MM.1S (cell line): Measurements from ENCODE around the gene AKR1E2.

Experiments
- DNase-seq: peaks from one replicate; pipeline ENCODE4 v3.0.0-alpha.2; 2015
- H2AFZ ChIP-seq: fragments of 300-600 bp; sonication (generic); 2 replicates; pipeline ENCODE4 v1.6.0; 2016; ENCODE audit warnings: antibody characterized with exemption, low read length
- H3F3A ChIP-seq: fragments of 300-600 bp; sonication (generic); 2 replicates; pipeline ENCODE4 v1.6.1; 2016; ENCODE audit warnings: mild to moderate bottlenecking, antibody characterized with exemption, low read length, moderate library complexity, mixed read lengths; ENCODE audit not compliant: insufficient read depth
- H3K27ac ChIP-seq: fragments of 300-600 bp; sonication (generic); 2 replicates; pipeline ENCODE4 v1.5.1; 2016; ENCODE audit warnings: mild to moderate bottlenecking, low read length
- H3K27me3 ChIP-seq: fragments of 300-600 bp; sonication (generic); replicated peaks from 2 replicates; pipeline ENCODE4 v1.6.0; 2016; ENCODE audit warnings: low read length; ENCODE audit not compliant: insufficient read depth
- H3K36me3 ChIP-seq: fragments of 300-600 bp; sonication (generic); replicated peaks from 2 replicates; pipeline ENCODE4 v1.6.1; 2016; ENCODE audit warnings: mild to moderate bottlenecking, low read length, mixed read lengths; ENCODE audit not compliant: insufficient read depth
- H3K4me1 ChIP-seq: fragments of 300-600 bp; sonication (generic); 2 replicates; pipeline ENCODE4 v1.6.1; 2016; ENCODE audit warnings: low read length, mixed read lengths
- H3K4me2 ChIP-seq: fragments of 300-600 bp; sonication (generic); 2 replicates; pipeline ENCODE4 v1.6.0; 2016; ENCODE audit warnings: low read depth, low read length
- H3K4me3 ChIP-seq: fragments of 300-600 bp; sonication (generic); 2 replicates; pipeline ENCODE4 v1.5.1; 2016; ENCODE audit warnings: low read length, mixed read lengths
- H3K79me2 ChIP-seq: fragments of 300-600 bp; sonication (generic); 2 replicates; pipeline ENCODE4 v1.6.1; 2016; ENCODE audit warnings: mixed run types, low read length, mixed read lengths
- H3K9ac ChIP-seq: fragments of 300-600 bp; sonication (generic); 2 replicates; pipeline ENCODE4 v1.6.1; 2016; ENCODE audit warnings: low read length, mixed read lengths
- H3K9me2 ChIP-seq: fragments of 300-600 bp; sonication (generic); replicated peaks from 2 replicates; pipeline ENCODE4 v1.6.1; 2016; ENCODE audit warnings: mild to moderate bottlenecking, low read length, mixed read lengths; ENCODE audit not compliant: insufficient read depth
- H3K9me3 ChIP-seq: fragments of 300-600 bp; sonication (generic); replicated peaks from 2 replicates; pipeline ENCODE4 v1.6.1; 2016; ENCODE audit warnings: mild to moderate bottlenecking, low read length, mixed read lengths; ENCODE audit not compliant: insufficient read depth
- H4K20me1 ChIP-seq: fragments of 300-600 bp; sonication (generic); 2 replicates; pipeline ENCODE4 v1.6.1; 2016; ENCODE audit warnings: mild to moderate bottlenecking, low read length, moderate library complexity, mixed read lengths; ENCODE audit not compliant: insufficient read depth
- EZH2 ChIP-seq: fragments of 300-600 bp; sonication (generic); optimal IDR thresholded peaks from 2 replicates; pipeline ENCODE3; 2017; ENCODE audit warnings: low read depth, mild to moderate bottlenecking, antibody characterized with exemption, low read length, mixed read lengths
- EZH2phosphoT487 ChIP-seq: fragments of 300-600 bp; sonication (generic); IDR thresholded peaks from 2 replicates; pipeline ENCODE4 v1.6.1; 2018; ENCODE audit warnings: antibody characterized with exemption, low read length
- TF ChIP-seq, protein P1 (sequence below): fragments of 300-600 bp; sonication (generic); IDR thresholded peaks from 2 replicates; pipeline ENCODE4 v1.5.1; 2016; ENCODE audit warnings: antibody characterized with exemption, low read length, mixed read lengths

The AKR1E2 gene

DNA sequence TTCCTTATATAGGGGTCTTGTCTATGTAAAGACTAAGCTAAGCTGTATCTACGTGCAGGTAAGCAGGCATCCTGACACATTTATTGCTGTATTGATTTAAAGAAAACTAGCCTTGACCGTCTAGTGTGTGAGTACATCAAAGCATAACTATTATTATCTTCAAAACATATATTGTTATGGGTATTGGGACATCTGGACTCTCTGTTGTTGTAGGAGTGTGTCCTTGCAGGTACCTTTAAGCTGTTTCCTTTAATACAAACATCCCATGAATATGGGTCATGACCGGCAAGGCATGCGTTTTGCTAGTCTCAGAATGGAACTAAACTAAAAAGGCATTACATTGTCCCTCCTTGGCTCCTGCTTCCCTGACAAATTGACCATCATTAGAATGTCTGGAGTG, 35.1 kb upstream of the AKR1E2 start:
- H3K4me3 ChIP-seq = no peak overlapping the region
- no peak overlapping the region for H3K27ac ChIP-seq
- no peaks in the 10 kb centered on the region for H3K27me3 ChIP-seq
- H3K36me3 ChIP-seq = no peaks in the 10 kb centered on the region
- H3K79me2 ChIP-seq = no peaks in the 10 kb centered on the region
- no peaks in the 10 kb centered on the region for H3K9me3 ChIP-seq
- H3K4me1 ChIP-seq = no peaks in the 10 kb centered on the region
- no peaks in the 10 kb centered on the region for H3F3A ChIP-seq
- H3K9me2 ChIP-seq = no peaks in the 10 kb centered on the region
- H3K9ac ChIP-seq = no peak overlapping the region
- H2AFZ ChIP-seq = no peak overlapping the region
- TF ChIP-seq, protein P1, sequence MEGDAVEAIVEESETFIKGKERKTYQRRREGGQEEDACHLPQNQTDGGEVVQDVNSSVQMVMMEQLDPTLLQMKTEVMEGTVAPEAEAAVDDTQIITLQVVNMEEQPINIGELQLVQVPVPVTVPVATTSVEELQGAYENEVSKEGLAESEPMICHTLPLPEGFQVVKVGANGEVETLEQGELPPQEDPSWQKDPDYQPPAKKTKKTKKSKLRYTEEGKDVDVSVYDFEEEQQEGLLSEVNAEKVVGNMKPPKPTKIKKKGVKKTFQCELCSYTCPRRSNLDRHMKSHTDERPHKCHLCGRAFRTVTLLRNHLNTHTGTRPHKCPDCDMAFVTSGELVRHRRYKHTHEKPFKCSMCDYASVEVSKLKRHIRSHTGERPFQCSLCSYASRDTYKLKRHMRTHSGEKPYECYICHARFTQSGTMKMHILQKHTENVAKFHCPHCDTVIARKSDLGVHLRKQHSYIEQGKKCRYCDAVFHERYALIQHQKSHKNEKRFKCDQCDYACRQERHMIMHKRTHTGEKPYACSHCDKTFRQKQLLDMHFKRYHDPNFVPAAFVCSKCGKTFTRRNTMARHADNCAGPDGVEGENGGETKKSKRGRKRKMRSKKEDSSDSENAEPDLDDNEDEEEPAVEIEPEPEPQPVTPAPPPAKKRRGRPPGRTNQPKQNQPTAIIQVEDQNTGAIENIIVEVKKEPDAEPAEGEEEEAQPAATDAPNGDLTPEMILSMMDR = no peak
- TF ChIP-seq EZH2phosphoT487 (no peak), EZH2 (no peak)
- no peak overlapping the region for H3K4me2 ChIP-seq
- DNase-seq = no peak
- no peaks in the 10 kb centered on the region for H4K20me1 ChIP-seq

DNA sequence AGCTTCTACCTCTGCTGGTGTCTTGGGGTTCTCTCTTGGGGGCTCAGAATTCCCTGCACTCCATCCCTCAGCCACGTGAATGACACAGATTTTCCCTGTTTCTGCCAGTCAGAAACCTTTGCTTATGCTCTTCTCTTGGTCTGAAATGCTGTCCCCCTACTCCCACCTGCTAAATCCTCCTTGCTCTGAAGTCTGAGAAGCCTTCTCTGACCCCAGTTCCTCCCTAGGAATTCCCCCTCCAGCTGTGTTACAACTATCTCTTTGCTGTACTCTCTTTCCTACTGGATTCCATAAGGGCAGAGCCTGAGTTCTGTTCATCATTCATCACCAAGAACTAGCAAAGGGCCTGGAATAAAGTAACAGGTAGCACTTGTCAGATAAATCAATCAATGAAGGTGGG, 33.6 kb upstream of the AKR1E2 start:
- H3K79me2 ChIP-seq = no peaks in the 10 kb centered on the region
- no peak overlapping the region for H3K4me2 ChIP-seq
- H3K9ac ChIP-seq = no peak overlapping the region
- no peaks in the 10 kb centered on the region for H3K9me2 ChIP-seq
- H3K36me3 ChIP-seq = no peaks in the 10 kb centered on the region
- no peaks in the 10 kb centered on the region for H3K4me1 ChIP-seq
- TF ChIP-seq EZH2phosphoT487 (no peak), EZH2 (no peak)
- TF ChIP-seq, protein P1 = no peak
- H3K27ac ChIP-seq = no peak overlapping the region
- H4K20me1 ChIP-seq = no peaks in the 10 kb centered on the region
- no peak overlapping the region for H2AFZ ChIP-seq
- DNase-seq = no peak
- H3K4me3 ChIP-seq = no peak overlapping the region
- no peaks in the 10 kb centered on the region for H3F3A ChIP-seq
- no peaks in the 10 kb centered on the region for H3K9me3 ChIP-seq
- no peaks in the 10 kb centered on the region for H3K27me3 ChIP-seq

DNA sequence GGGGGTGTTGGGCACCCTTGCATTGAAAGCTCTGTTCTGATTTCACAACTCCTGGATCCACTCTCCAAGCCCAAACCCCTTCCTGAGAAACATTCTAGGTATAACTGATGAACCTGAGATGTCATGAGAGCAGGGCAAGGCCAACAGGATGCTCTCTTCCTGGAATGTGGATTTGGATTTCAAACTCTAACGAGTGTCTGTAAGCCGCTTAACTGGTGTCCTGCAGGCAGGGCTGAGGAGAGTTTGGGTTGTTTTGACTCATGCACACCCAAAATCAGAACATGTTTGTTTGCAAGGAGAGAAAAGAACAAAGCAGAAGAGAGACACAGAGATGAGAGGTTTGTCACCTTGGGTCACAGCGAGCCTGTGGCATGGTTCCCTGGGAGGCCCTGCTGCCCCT, 24.6 kb upstream of the AKR1E2 start:
- Histone ChIP-seq H3K9me2 (no peaks in the 10 kb centered on the region), H3K27ac (no peak overlapping the region), H3K4me3 (no peak overlapping the region), H3K36me3 (no peaks in the 10 kb centered on the region), H3K4me1 (peaks cover under 1% of the 10 kb centered on the region; the same call in 1 of the 2 replicates), H4K20me1 (no peaks in the 10 kb centered on the region), H3F3A (0 out of 2 replicates have a peak, but pooled peaks cover 1% of the 10 kb centered on the region), H3K9me3 (no peaks in the 10 kb centered on the region), H3K27me3 (no peaks in the 10 kb centered on the region), H3K4me2 (no peak overlapping the region), H3K79me2 (no peaks in the 10 kb centered on the region), H2AFZ (no peak overlapping the region), H3K9ac (no peak overlapping the region)
- no peak for DNase-seq
- no peak for TF ChIP-seq EZH2phosphoT487
- TF ChIP-seq, protein P1 = no peak
- TF ChIP-seq EZH2 = no peak
